BJ (cell line): ENCODE data around the gene OPCML. TPM values are rescaled to one million over a fixed set of nuclear protein-coding genes. Genes with fewer than 3 reads are reported as not detected.

ENCODE experiments used
- CTCF ChIA-PET: fragments of 350-600 bp; formaldehyde crosslinking; extraction: SDS; loops from one replicate; lab custom pipeline; 2021; ENCODE audit warnings: antibody characterized with exemption, inconsistent platforms; lab: Yijun Ruan, JAX
- POLR2A ChIA-PET: fragments of 300-600 bp; sonication (Branson Sonifier 250); formaldehyde crosslinking; extraction: SDS; loops from one replicate; lab custom pipeline; 2021; ENCODE audit warnings: antibody characterized with exemption; lab: Charles Lee
- DNase-seq: peaks from one replicate; pipeline ENCODE4 v3.0.0-alpha.2; 2011; ENCODE audit warnings: low read depth
- H3K27me3 ChIP-seq: 2 replicates; pipeline ENCODE4 v1.6.0; 2011; ENCODE audit warnings: low read length; ENCODE audit not compliant: control insufficient read depth, insufficient read depth
- H3K36me3 ChIP-seq: 2 replicates; pipeline ENCODE4 v1.5.1; 2011; ENCODE audit warnings: low read length; ENCODE audit not compliant: control insufficient read depth, insufficient read depth
- H3K4me3 ChIP-seq: 2 replicates; pipeline ENCODE4 v1.5.1; 2011; ENCODE audit warnings: low read depth, mild to moderate bottlenecking, control low read depth, low read length
- polyA plus RNA-seq: library from polyadenylated mRNA; depleted of rRNA; stranded (reverse); fragments of >200 nt; gene quantifications from 2 replicates; pipeline ENCODE4 v1.2.3, GENCODE V29; 2011
- TF ChIP-seq, protein P1 (sequence below): IDR thresholded peaks from 2 replicates; pipeline ENCODE4 v1.5.1; 2011; ENCODE audit warnings: low read depth, mild to moderate bottlenecking, control low read depth, inconsistent platforms, low read length, moderate library complexity; ENCODE audit not compliant: insufficient read depth

The OPCML gene
- polyA plus RNA-seq, 1 experiment = 2.0 TPM

DNA sequence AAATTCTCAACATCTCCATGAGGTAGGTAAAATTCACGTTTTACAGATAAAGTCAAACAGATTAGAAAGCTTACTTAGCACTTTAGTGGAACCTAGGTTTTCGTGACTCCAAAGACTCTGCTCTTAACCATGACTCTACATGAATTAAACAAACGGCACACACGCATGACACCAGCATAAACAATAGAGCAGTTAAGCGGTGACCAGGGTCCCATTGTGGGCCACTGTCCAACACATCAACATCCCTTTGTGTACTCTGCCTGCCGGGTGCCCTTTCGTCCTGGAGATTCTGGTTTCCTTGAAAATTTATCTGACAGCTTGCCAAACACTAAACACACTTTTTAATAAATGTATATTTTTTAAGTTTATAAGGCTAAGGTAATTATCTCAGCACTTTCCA lies 941.7 kb downstream of the OPCML start:
- no peaks in the 10 kb centered on the region for H3K36me3 ChIP-seq
- H3K4me3 ChIP-seq = no peak overlapping the region
- no peaks in the 10 kb centered on the region for H3K27me3 ChIP-seq
- CTCF ChIA-PET = no interaction called here
- TF ChIP-seq, protein P1, sequence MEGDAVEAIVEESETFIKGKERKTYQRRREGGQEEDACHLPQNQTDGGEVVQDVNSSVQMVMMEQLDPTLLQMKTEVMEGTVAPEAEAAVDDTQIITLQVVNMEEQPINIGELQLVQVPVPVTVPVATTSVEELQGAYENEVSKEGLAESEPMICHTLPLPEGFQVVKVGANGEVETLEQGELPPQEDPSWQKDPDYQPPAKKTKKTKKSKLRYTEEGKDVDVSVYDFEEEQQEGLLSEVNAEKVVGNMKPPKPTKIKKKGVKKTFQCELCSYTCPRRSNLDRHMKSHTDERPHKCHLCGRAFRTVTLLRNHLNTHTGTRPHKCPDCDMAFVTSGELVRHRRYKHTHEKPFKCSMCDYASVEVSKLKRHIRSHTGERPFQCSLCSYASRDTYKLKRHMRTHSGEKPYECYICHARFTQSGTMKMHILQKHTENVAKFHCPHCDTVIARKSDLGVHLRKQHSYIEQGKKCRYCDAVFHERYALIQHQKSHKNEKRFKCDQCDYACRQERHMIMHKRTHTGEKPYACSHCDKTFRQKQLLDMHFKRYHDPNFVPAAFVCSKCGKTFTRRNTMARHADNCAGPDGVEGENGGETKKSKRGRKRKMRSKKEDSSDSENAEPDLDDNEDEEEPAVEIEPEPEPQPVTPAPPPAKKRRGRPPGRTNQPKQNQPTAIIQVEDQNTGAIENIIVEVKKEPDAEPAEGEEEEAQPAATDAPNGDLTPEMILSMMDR = no peak
- no peak for DNase-seq
- POLR2A ChIA-PET = no interaction called here

DNA sequence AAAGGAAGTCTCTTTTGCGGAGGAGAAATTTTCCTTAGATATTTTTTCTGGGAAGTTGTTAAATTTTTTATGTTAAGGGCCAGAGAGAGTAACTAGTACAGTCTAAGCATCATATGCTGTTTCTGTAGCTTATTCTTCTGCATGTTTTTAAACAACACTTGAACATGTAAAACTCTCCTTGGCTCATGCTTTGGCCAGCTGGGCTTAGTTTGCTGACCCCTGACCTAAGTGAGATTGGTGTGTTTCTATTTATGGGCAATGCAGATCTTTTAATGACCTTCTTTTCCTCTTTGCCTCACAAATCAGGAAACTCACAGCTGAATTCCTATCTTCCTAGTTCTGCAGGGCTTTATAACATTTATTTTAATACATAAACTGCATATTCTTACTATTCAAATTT lies 942.5 kb downstream of the OPCML start:
- H3K36me3 ChIP-seq = no peaks in the 10 kb centered on the region
- POLR2A ChIA-PET = no interaction called here

DNA sequence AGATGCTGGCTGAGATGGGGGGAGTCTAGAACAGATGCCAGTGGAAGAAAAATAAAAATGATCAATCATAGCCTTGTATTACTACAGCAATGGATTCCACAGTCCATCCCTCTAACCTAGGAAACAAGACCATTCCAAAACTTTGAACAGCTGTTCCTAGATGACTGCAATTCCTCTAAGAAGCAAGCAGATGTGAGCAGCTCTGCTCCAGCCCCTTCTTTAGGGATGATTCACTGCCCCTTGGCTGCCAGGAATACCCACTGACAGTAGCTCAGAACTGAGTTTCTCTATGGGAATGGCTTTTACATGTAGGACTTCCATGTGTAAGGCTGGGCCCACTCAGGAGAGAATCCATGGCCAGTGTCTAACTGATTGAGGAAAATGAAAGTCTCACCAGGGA lies 943.9 kb downstream of the OPCML start:
- ChIA-PET POLR2A (no interaction called here), CTCF (no interaction called here)
- no peak for DNase-seq
- Histone ChIP-seq H3K36me3 (no peaks in the 10 kb centered on the region), H3K4me3 (no peak overlapping the region), H3K27me3 (no peaks in the 10 kb centered on the region)
- TF ChIP-seq, protein P1 = no peak

More for the DNA sequence above, 942.5 kb downstream of the OPCML start:
- no peak overlapping the region for H3K4me3 ChIP-seq
- CTCF ChIA-PET = interaction anchor here (1.0 kb wide), 1 partner anchor 95 kb away, joined by 3 read pairs; no protein-coding TSS in a partner anchor
- DNase-seq = no peak
- H3K27me3 ChIP-seq = no peaks in the 10 kb centered on the region
- TF ChIP-seq, protein P1 = no peak

DNA sequence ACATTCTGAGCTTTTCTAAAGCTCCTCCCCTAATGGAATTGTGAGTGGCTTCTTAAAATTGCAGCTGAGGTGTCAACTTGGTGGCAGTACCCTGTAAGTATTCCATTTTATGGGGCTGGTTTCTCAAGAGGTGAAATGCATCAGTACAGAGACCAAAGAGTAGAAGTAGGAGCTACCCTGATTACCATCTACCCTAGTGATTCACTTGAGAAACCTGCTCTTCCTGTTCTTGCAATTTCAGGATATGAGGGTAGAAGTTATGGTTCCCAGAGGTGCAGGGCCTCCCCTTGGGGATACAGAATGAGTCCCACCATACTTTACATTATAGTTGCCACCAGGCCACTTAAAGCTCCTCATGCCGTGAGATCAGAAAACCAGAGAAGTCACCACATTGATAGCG lies 944.6 kb downstream of the OPCML start:
- no peak for DNase-seq
- H3K27me3 ChIP-seq = no peaks in the 10 kb centered on the region
- TF ChIP-seq, protein P1 = no peak
- ChIA-PET CTCF (interaction anchor here (0.9 to 1.3 kb wide), 2 partner anchors 16 to 309 kb away, joined by 3 to 4 read pairs; no protein-coding TSS in a partner anchor), POLR2A (no interaction called here)
- H3K4me3 ChIP-seq = no peak overlapping the region
- no peaks in the 10 kb centered on the region for H3K36me3 ChIP-seq

DNA sequence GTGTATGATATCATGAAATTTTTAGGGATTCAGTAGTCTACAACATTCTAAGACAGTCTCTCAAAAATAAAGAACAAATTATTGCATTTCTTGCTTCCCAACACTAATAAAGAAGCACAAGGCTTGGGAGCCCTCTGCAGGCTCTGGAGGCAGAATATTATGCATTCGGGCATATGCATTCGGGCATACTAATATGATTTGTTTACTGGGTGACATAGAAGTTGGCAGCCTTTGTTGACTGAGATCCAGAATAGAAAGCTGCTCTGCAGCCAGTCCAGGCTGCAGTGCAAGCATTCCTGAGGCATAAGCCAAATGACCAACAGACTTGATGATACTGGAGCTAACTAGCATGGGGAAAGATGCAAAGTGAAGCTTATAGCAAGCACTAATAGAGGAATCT lies 945.5 kb downstream of the OPCML start:
- ChIA-PET CTCF (interaction anchor here (1.3 kb wide), 1 partner anchor 308 kb away, joined by 3 read pairs; no protein-coding TSS in a partner anchor), POLR2A (no interaction called here)
- TF ChIP-seq, protein P1 = no peak
- no peak overlapping the region for H3K4me3 ChIP-seq
- DNase-seq = no peak
- no peaks in the 10 kb centered on the region for H3K27me3 ChIP-seq
- H3K36me3 ChIP-seq = no peaks in the 10 kb centered on the region
